K562 (cell line): ENCODE results near the gene MAPKAPK2. TPM values are rescaled to one million over a fixed set of nuclear protein-coding genes. Genes with fewer than 3 reads are reported as not detected.

ENCODE experiments used
- ARID1B ChIP-seq: fragments of 450-650 bp; IDR thresholded peaks from 2 replicates; pipeline ENCODE4 v1.6.1; 2016; ENCODE audit warnings: antibody characterized with exemption, mild to moderate bottlenecking, inconsistent platforms
- ARNT ChIP-seq, 2 experiments: fragments of 450-650 bp; IDR thresholded peaks; 2 replicates each; pipeline ENCODE4 v1.6.1; 2016; ENCODE audit warnings: mild to moderate bottlenecking in 1 of 2
- BRD9 ChIP-seq: fragments of 450-650 bp; IDR thresholded peaks from 2 replicates; pipeline ENCODE4 v1.6.1; 2018; ENCODE audit warnings: low read depth; ENCODE audit not compliant: partially characterized antibody
- L3MBTL2 ChIP-seq: fragments of 450-650 bp; IDR thresholded peaks from 2 replicates; pipeline ENCODE4 v1.6.1; 2016; ENCODE audit warnings: mild to moderate bottlenecking, moderate library complexity
- MAFF ChIP-seq: IDR thresholded peaks from 2 replicates; pipeline ENCODE4 v1.6.1; 2012; ENCODE audit warnings: low read length, improper control_type of control experiment
- MYNN ChIP-seq, 2 experiments: sonication (generic); formaldehyde crosslinking in 1 of 2; IDR thresholded peaks; 2 replicates each; pipeline versions ENCODE4 v1.5.0 to v1.6.1; 2016 to 2020; ENCODE audit warnings: antibody characterized with exemption in 1 of 2, missing genetic modification reagents in 1 of 2
- NCOA6 ChIP-seq: fragments of 450-650 bp; IDR thresholded peaks from 2 replicates; pipeline ENCODE4 v1.6.1; 2017; ENCODE audit warnings: mild to moderate bottlenecking
- POLR2AphosphoS5 ChIP-seq: IDR thresholded peaks from 2 replicates; pipeline ENCODE4 v1.6.1; 2011; ENCODE audit warnings: mild to moderate bottlenecking, low read depth, low read length, moderate library complexity; ENCODE audit not compliant: control insufficient read depth, insufficient read depth
- SMAD4 ChIP-seq: fragments of 250-450 bp; sonication (Bioruptor Pico); conservative IDR thresholded peaks from 2 replicates; pipeline ENCODE4 v1.8.0; 2021; ENCODE audit warnings: inconsistent platforms, mild to moderate bottlenecking, moderate library complexity
- STAT5A ChIP-seq: IDR thresholded peaks from 2 replicates; pipeline ENCODE4 v1.6.1; 2012; ENCODE audit warnings: low read length, inconsistent platforms, borderline replicate concordance
- ZNF41 ChIP-seq: fragments of 250-450 bp; sonication (Bioruptor Pico); conservative IDR thresholded peaks from 2 replicates; pipeline ENCODE4 v1.4.0; 2020; ENCODE audit warnings: mild to moderate bottlenecking
- ZNF584 ChIP-seq: fragments of 200-800 bp; sonication (Bioruptor generic); IDR thresholded peaks from 2 replicates; pipeline ENCODE4 v1.6.1; 2016; ENCODE audit warnings: low read depth, mild to moderate bottlenecking, missing genetic modification characterization, missing compliant biosample characterization
- polyA plus RNA-seq, 8 experiments: library from polyadenylated mRNA; depleted of rRNA in 4 of 8; stranded (reverse) in 5 of 8; unstranded in 3 of 8; fragments of >200 nt; fragmentation: Nextera tagmentation in 2 of 8; fragmentation: Illumina TruSeq in 1 of 8; extraction: Ambion mirVana in 2 of 8; extraction: Trizol in 1 of 8; gene quantifications; 2 replicates each; pipeline versions ENCODE4 v1.2.1 to v1.2.3, GENCODE V29; 2011 to 2014; ENCODE audit warnings: inconsistent platforms in 1 of 8, missing spikeins in 1 of 8
- total RNA-seq, 7 experiments: library from RNA; depleted of rRNA in 6 of 7; stranded (reverse); fragments of >200 nt in 6 of 7; fragmentation: Illumina TruSeq in 2 of 7; extraction: Trizol in 2 of 7; gene quantifications; 2 replicates each; pipeline versions ENCODE4 v1.2.1 to v1.2.3, GENCODE V29; 2011 to 2021; ENCODE audit warnings: low replicate concordance in 1 of 7
- TF ChIP-seq, protein P1 (sequence below), 2 experiments: fragments of 450-650 bp in 1 of 2; sonication (generic) in 1 of 2; formaldehyde crosslinking in 1 of 2; IDR thresholded peaks; 2 replicates each; pipeline versions ENCODE4 v1.7.1 to v1.9.0; 2016 to 2022; ENCODE audit warnings: inconsistent platforms in 1 of 2, mild to moderate bottlenecking in 1 of 2, missing genetic modification reagents in 1 of 2
- TF ChIP-seq, protein P2 (sequence below): fragments of 200-800 bp; sonication (Bioruptor generic); IDR thresholded peaks from 2 replicates; pipeline ENCODE4 v1.6.1; 2017; ENCODE audit warnings: missing genetic modification characterization, missing compliant biosample characterization
- TF ChIP-seq, protein P3 (sequence below): fragments of 450-650 bp; IDR thresholded peaks from 2 replicates; pipeline ENCODE4 v1.6.1; 2016

Gene MAPKAPK2
- total and polyA plus RNA-seq, 9 of the 15 experiments (the other 6 are each of a cell fraction or from before 2014, with no cell fraction given): 0.63 to 94.2 (median 52.1) TPM

DNA sequence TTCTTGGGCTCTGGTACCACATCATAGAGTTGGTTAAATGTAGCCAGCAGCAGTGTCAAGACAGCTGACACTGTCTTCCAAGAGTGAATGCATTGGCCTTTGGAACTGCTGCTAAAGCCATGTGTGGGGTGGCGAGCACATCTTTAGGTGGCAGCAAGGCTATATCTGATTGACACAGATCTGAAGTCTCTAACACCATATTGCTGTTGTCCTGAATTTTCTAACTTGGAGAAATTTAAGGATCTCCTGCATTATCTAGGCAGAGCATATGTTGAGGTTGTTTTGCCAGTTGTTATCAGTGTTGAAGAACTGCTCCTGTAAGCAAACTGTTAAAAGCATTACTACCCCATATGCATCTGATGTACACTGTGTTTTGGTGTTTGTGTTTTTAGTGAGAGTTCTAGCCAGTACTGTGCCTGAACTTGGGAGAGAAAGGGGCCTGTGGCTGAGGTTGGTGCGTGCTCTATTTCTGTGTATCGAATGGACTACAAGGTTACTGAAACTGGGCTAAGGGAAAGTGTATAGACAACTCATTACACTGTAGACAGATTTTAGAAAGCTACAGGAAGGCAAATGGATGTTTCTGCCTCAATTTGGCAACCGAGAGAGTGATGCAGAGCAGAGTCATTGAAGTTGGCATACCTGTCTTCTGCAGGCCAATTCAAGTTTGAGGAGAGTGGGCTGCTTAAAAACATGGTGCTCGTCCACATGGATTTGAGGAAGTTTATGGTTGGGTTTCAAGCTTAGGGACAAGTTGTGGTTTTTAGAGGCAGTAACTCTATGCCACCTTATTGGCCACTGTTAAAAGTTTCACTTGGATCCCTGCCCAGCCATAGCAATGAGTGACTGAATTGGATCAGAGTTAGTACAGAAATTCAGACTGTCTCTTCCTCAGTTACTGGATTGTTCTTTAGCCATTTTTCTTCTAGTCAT is 32.5 kb upstream of the MAPKAPK2 start (continued):
- TF ChIP-seq, protein P1, sequence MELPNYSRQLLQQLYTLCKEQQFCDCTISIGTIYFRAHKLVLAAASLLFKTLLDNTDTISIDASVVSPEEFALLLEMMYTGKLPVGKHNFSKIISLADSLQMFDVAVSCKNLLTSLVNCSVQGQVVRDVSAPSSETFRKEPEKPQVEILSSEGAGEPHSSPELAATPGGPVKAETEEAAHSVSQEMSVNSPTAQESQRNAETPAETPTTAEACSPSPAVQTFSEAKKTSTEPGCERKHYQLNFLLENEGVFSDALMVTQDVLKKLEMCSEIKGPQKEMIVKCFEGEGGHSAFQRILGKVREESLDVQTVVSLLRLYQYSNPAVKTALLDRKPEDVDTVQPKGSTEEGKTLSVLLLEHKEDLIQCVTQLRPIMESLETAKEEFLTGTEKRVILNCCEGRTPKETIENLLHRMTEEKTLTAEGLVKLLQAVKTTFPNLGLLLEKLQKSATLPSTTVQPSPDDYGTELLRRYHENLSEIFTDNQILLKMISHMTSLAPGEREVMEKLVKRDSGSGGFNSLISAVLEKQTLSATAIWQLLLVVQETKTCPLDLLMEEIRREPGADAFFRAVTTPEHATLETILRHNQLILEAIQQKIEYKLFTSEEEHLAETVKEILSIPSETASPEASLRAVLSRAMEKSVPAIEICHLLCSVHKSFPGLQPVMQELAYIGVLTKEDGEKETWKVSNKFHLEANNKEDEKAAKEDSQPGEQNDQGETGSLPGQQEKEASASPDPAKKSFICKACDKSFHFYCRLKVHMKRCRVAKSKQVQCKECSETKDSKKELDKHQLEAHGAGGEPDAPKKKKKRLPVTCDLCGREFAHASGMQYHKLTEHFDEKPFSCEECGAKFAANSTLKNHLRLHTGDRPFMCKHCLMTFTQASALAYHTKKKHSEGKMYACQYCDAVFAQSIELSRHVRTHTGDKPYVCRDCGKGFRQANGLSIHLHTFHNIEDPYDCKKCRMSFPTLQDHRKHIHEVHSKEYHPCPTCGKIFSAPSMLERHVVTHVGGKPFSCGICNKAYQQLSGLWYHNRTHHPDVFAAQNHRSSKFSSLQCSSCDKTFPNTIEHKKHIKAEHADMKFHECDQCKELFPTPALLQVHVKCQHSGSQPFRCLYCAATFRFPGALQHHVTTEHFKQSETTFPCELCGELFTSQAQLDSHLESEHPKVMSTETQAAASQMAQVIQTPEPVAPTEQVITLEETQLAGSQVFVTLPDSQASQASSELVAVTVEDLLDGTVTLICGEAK (IDR thresholded peaks at IDR 0.05): peak; percentile 57
- TF ChIP-seq, protein P1 (CRISPR knock-in tag; IDR thresholded peaks at IDR 0.05): no peak
- TF ChIP-seq SMAD4 (CRISPR knock-in tag) (peak; percentile 69; the same call in 1 of the 2 replicates), ARNT (IDR thresholded peaks at IDR 0.05) (peak; percentile 77 to 95), ZNF584 (CRISPR knock-in tag) (peak; percentile 57; the same call in 1 of the 2 replicates), STAT5A (peak; percentile 90), ARID1B (peak; percentile 99), POLR2AphosphoS5 (peak; percentile 91), BRD9 (peak; percentile 82), MYNN (IDR thresholded peaks at IDR 0.05) (peak; percentile 90), MYNN (CRISPR knock-in tag; IDR thresholded peaks at IDR 0.05) (no peak), NCOA6 (0 out of 2 replicates have a peak, but pooled peaks have one; percentile 34), MAFF (peak; percentile 60; the same call in 1 of the 2 replicates), L3MBTL2 (peak; percentile 78; the same call in 1 of the 2 replicates), ZNF41 (no peak)
- TF ChIP-seq, protein P2, sequence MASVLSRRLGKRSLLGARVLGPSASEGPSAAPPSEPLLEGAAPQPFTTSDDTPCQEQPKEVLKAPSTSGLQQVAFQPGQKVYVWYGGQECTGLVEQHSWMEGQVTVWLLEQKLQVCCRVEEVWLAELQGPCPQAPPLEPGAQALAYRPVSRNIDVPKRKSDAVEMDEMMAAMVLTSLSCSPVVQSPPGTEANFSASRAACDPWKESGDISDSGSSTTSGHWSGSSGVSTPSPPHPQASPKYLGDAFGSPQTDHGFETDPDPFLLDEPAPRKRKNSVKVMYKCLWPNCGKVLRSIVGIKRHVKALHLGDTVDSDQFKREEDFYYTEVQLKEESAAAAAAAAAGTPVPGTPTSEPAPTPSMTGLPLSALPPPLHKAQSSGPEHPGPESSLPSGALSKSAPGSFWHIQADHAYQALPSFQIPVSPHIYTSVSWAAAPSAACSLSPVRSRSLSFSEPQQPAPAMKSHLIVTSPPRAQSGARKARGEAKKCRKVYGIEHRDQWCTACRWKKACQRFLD (CRISPR knock-in tag): peak; percentile 93
- TF ChIP-seq, protein P3, sequence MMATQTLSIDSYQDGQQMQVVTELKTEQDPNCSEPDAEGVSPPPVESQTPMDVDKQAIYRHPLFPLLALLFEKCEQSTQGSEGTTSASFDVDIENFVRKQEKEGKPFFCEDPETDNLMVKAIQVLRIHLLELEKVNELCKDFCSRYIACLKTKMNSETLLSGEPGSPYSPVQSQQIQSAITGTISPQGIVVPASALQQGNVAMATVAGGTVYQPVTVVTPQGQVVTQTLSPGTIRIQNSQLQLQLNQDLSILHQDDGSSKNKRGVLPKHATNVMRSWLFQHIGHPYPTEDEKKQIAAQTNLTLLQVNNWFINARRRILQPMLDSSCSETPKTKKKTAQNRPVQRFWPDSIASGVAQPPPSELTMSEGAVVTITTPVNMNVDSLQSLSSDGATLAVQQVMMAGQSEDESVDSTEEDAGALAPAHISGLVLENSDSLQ: peak; percentile 94
